Putamen (tissue), 1 donor: ENCODE results near the gene SORCS1.

Experiments used
- DNase-seq: peaks from one replicate; pipeline ENCODE4 v3.0.0-alpha.2; 2016; ENCODE audit warnings: low spot score

The SORCS1 gene

GRCh38 chr10:106661133-106661766 is 503.3 kb downstream of the SORCS1 start:
- no peak for DNase-seq

- DNase-seq: no peak
Observed at GRCh38 chr10:106660550-106660949, 504.0 kb downstream of the SORCS1 start.

- no peak for DNase-seq
Observed at GRCh38 chr10:106655636-106656035, 508.9 kb downstream of the SORCS1 start.

- no peak for DNase-seq
Observed at GRCh38 chr10:106655165-106655564, 509.3 kb downstream of the SORCS1 start.

- no peak for DNase-seq
Observed at GRCh38 chr10:106652279-106652678, 512.2 kb downstream of the SORCS1 start.

- no peak for DNase-seq
Observed at GRCh38 chr10:106648534-106649481, 515.7 kb downstream of the SORCS1 start.

GRCh38 chr10:106643473-106643872 is 521.0 kb downstream of the SORCS1 start:
- DNase-seq: no peak

- no peak for DNase-seq
Observed at GRCh38 chr10:106637873-106638272, 526.6 kb downstream of the SORCS1 start.

- DNase-seq: no peak
Observed at GRCh38 chr10:106636766-106637491, 527.6 kb downstream of the SORCS1 start.

GRCh38 chr10:106635947-106636346 is 528.6 kb downstream of the SORCS1 start:
- no peak for DNase-seq

GRCh38 chr10:106631016-106631702 is 533.3 kb downstream of the SORCS1 start:
- no peak for DNase-seq

GRCh38 chr10:106626371-106626770 is 538.1 kb downstream of the SORCS1 start:
- no peak for DNase-seq

- no peak for DNase-seq
Observed at GRCh38 chr10:106625751-106626150, 538.8 kb downstream of the SORCS1 start.

GRCh38 chr10:106619346-106619745 is 545.2 kb downstream of the SORCS1 start:
- DNase-seq: no peak

GRCh38 chr10:106618646-106619045 is 545.9 kb downstream of the SORCS1 start:
- no peak for DNase-seq

- DNase-seq: no peak
Observed at GRCh38 chr10:106615081-106615480, 549.4 kb downstream of the SORCS1 start.

GRCh38 chr10:106614293-106614692 is 550.2 kb downstream of the SORCS1 start:
- DNase-seq: no peak

GRCh38 chr10:106612381-106612780 is 552.1 kb downstream of the SORCS1 start:
- no peak for DNase-seq

GRCh38 chr10:106609470-106610266 is 554.8 kb downstream of the SORCS1 start:
- no peak for DNase-seq

- DNase-seq: no peak
Observed at GRCh38 chr10:106608066-106608465, 556.4 kb downstream of the SORCS1 start.

- no peak for DNase-seq
Observed at GRCh38 chr10:106595281-106595680, 569.2 kb downstream of the SORCS1 start.
